Liver (tissue), 9 donors: ENCODE measurements around the gene RIMBP2. TPM values are rescaled to one million over a fixed set of nuclear protein-coding genes. Genes with fewer than 3 reads are reported as not detected.

ENCODE experiments used
- DNase-seq: peaks from one replicate; pipeline ENCODE4 v3.0.0-alpha.2; 2017; ENCODE audit warnings: low spot score
- H3K27ac ChIP-seq, 2 donors: one replicate each; pipeline ENCODE4 v1.7.0; 2013; ENCODE audit warnings: inconsistent platforms in 2 of 2, low read length in 2 of 2, control low read depth in 1 of 2, low read depth in 1 of 2, mild to moderate bottlenecking in 1 of 2
- H3K27me3 ChIP-seq, 4 donors: one replicate each; pipeline versions ENCODE4 v1.6.1 to v1.7.0; 2013; ENCODE audit warnings: low read length in 3 of 4, inconsistent platforms in 1 of 4, mild to moderate bottlenecking in 1 of 4, moderate library complexity in 1 of 4; ENCODE audit not compliant: control insufficient read depth in 4 of 4, insufficient read depth in 4 of 4
- H3K36me3 ChIP-seq, 4 donors: one replicate each; pipeline versions ENCODE4 v1.6.1 to v1.7.0; 2013; ENCODE audit warnings: low read length in 3 of 4, mild to moderate bottlenecking in 3 of 4, low read depth in 1 of 4, moderate library complexity in 1 of 4; ENCODE audit not compliant: control insufficient read depth in 4 of 4, insufficient read depth in 3 of 4
- H3K4me1 ChIP-seq, 4 donors: one replicate each; pipeline versions ENCODE4 v1.6.1 to v1.7.0; 2013; ENCODE audit warnings: low read length in 3 of 4, mild to moderate bottlenecking in 3 of 4, moderate library complexity in 1 of 4; ENCODE audit not compliant: control insufficient read depth in 4 of 4, insufficient read depth in 4 of 4
- H3K4me3 ChIP-seq, 3 donors: one replicate each; pipeline versions ENCODE4 v1.6.1 to v1.7.0; 2013; ENCODE audit warnings: low read length in 3 of 3, control low read depth in 1 of 3, low read depth in 1 of 3, mild to moderate bottlenecking in 1 of 3
- H3K9ac ChIP-seq, 2 donors: one replicate each; pipeline ENCODE4 v1.7.0; 2013; ENCODE audit warnings: low read length in 2 of 2, mild to moderate bottlenecking in 2 of 2, moderate library complexity in 2 of 2, control low read depth in 1 of 2, low read depth in 1 of 2
- H3K9me3 ChIP-seq, 4 donors: one replicate each; pipeline versions ENCODE4 v1.6.1 to v1.7.0; 2013; ENCODE audit warnings: low read length in 3 of 4; ENCODE audit not compliant: control insufficient read depth in 4 of 4
- FOXA1 ChIP-seq: IDR thresholded peaks from 2 replicates; pipeline ENCODE4 v1.6.1; 2016; ENCODE audit warnings: antibody characterized with exemption
- FOXA2 ChIP-seq: IDR thresholded peaks from 2 replicates; pipeline ENCODE4 v1.6.1; 2016; ENCODE audit warnings: antibody characterized with exemption
- GABPA ChIP-seq, 2 donors: IDR thresholded peaks in 1 of 2; conservative IDR thresholded peaks in 1 of 2; 2 replicates each; pipeline ENCODE4 v1.6.1; 2016; ENCODE audit warnings: antibody characterized with exemption in 2 of 2, mild to moderate bottlenecking in 1 of 2, moderate library complexity in 1 of 2
- HNF4A ChIP-seq, 2 donors: conservative IDR thresholded peaks; 2 replicates each; pipeline ENCODE4 v1.6.1; 2016; ENCODE audit warnings: antibody characterized with exemption in 2 of 2, mild to moderate bottlenecking in 2 of 2
- HNF4G ChIP-seq: IDR thresholded peaks from 2 replicates; pipeline ENCODE4 v1.6.1; 2016; ENCODE audit warnings: antibody characterized with exemption
- JUND ChIP-seq, 2 donors: IDR thresholded peaks; 2 replicates each; pipeline ENCODE4 v1.6.1; 2016; ENCODE audit warnings: antibody characterized with exemption in 2 of 2
- NR2F2 ChIP-seq: IDR thresholded peaks from 2 replicates; pipeline ENCODE4 v1.6.1; 2016; ENCODE audit warnings: antibody characterized with exemption
- RAD21 ChIP-seq, 2 donors: IDR thresholded peaks; 2 replicates each; pipeline ENCODE4 v1.6.1; 2016; ENCODE audit warnings: antibody characterized with exemption in 2 of 2, mild to moderate bottlenecking in 2 of 2
- REST ChIP-seq: IDR thresholded peaks from 2 replicates; pipeline ENCODE4 v1.6.1; 2016; ENCODE audit warnings: antibody characterized with exemption, mild to moderate bottlenecking
- RXRA ChIP-seq, 2 donors: IDR thresholded peaks; 2 replicates each; pipeline ENCODE4 v1.6.1; 2017 to 2018; ENCODE audit warnings: antibody characterized with exemption in 2 of 2, mild to moderate bottlenecking in 1 of 2
- SP1 ChIP-seq: IDR thresholded peaks from 2 replicates; pipeline ENCODE4 v1.6.1; 2018; ENCODE audit warnings: antibody characterized with exemption, mild to moderate bottlenecking
- TAF1 ChIP-seq: conservative IDR thresholded peaks from 2 replicates; pipeline ENCODE4 v1.6.1; 2016; ENCODE audit warnings: antibody characterized with exemption, mild to moderate bottlenecking
- YY1 ChIP-seq: IDR thresholded peaks from 2 replicates; pipeline ENCODE4 v1.6.1; 2016; ENCODE audit warnings: antibody characterized with exemption, mild to moderate bottlenecking
- ZBTB33 ChIP-seq: IDR thresholded peaks from 2 replicates; pipeline ENCODE4 v1.6.1; 2016; ENCODE audit warnings: antibody characterized with exemption
- WGBS: extraction: QIAGEN DNeasy Blood & Tissue Kit; methylation state at CpG from one replicate; pipeline ENCODE4 v1.1.7; 2013; 5-methylcytosine and 5-hydroxymethylcytosine counted together
- polyA plus RNA-seq, 2 donors: library from polyadenylated mRNA; stranded (reverse) in 1 of 2; unstranded in 1 of 2; fragments of 200-250 nt in 1 of 2; fragments of >200 nt in 1 of 2; fragmentation: Nextera tagmentation in 1 of 2; extraction: Ambion mirVana in 1 of 2; gene quantifications; one replicate each; pipeline versions ENCODE4 v1.2.1 to v1.2.3, GENCODE V29; 2013 to 2015
- total RNA-seq, 2 donors: library from RNA; depleted of rRNA; stranded (reverse); fragments of >200 nt; gene quantifications; one replicate each; pipeline ENCODE4 v1.2.3, GENCODE V29; 2014
- TF ChIP-seq, protein P1 (sequence below): fragments of 150-350 bp; IDR thresholded peaks from 2 replicates; pipeline ENCODE4 v1.5.1; 2017; ENCODE audit warnings: improper control_type of control experiment, low read depth, low read length; ENCODE audit not compliant: missing input control
- donor health status: healthy.
- donor health status: healthy.
- donor health status: healthy.
- donor health status: healthy.
- donor health status: healthy.

Gene RIMBP2
- total and polyA plus RNA-seq, 4 donors, result 0.01 to 0.17 (median 0.09) TPM; not detected in 1

DNA sequence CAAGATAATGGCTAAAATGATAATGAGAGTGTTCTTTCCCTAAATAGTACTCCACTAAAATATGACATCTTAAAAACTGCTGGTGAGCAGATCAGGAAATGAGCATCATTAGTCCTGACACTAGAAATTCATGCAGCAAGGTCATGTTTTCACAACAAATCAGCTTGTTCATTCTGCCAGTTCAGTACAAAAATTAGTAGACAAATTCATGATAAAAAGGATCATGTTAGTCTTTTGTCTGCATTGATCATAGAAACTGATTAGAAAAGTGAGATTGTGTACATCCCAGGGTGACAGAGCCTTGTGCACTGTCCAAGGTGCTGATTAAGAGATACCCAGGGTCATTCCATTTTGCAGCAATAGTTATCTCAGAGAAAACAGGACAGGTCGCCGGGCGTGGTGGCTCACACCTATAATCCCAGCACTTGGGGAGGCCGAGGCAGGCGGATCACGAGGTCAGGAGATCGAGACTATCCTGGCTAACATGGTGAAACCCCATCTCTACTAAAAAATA lies 163.6 kb downstream of the RIMBP2 start:
- Histone ChIP-seq H3K27ac (no peak overlapping the region), H3K27me3 (no peaks in the 10 kb centered on the region), H3K9ac (no peak overlapping the region), H3K9me3 (peaks cover 2 to 7% (median 4%) of the 10 kb centered on the region in 4 donors), H3K4me3 (no peak overlapping the region), H3K36me3 (no peaks in the 10 kb centered on the region), H3K4me1 (no peaks in the 10 kb centered on the region)
- TF ChIP-seq REST (peak; percentile 97), HNF4A (conservative IDR thresholded peaks at IDR 0.05) (no peak)
- 69% methylated on average over 7 of the region's 7 CpGs for WGBS
- DNase-seq, result no peak

- no peaks in the 10 kb centered on the region for H3K36me3 ChIP-seq
- no peak overlapping the region for H3K9ac ChIP-seq
- no peak overlapping the region for H3K4me3 ChIP-seq
- H3K4me1 ChIP-seq, result no peaks in the 10 kb centered on the region
- no peaks in the 10 kb centered on the region for H3K27me3 ChIP-seq
- TF ChIP-seq JUND (IDR thresholded peaks at IDR 0.05) (no peak), REST (no peak), SP1 (no peak), GABPA (IDR thresholded peaks at IDR 0.05 in 1 of 2, conservative IDR thresholded peaks at IDR 0.05 in 1 of 2) (no peak), FOXA1 (no peak), TAF1 (no peak), YY1 (no peak), HNF4A (conservative IDR thresholded peaks at IDR 0.05) (no peak), NR2F2 (no peak), RXRA (IDR thresholded peaks at IDR 0.05) (no peak), ZBTB33 (no peak), RAD21 (IDR thresholded peaks at IDR 0.05) (no peak), HNF4G (no peak), FOXA2 (no peak)
- TF ChIP-seq, protein P1, sequence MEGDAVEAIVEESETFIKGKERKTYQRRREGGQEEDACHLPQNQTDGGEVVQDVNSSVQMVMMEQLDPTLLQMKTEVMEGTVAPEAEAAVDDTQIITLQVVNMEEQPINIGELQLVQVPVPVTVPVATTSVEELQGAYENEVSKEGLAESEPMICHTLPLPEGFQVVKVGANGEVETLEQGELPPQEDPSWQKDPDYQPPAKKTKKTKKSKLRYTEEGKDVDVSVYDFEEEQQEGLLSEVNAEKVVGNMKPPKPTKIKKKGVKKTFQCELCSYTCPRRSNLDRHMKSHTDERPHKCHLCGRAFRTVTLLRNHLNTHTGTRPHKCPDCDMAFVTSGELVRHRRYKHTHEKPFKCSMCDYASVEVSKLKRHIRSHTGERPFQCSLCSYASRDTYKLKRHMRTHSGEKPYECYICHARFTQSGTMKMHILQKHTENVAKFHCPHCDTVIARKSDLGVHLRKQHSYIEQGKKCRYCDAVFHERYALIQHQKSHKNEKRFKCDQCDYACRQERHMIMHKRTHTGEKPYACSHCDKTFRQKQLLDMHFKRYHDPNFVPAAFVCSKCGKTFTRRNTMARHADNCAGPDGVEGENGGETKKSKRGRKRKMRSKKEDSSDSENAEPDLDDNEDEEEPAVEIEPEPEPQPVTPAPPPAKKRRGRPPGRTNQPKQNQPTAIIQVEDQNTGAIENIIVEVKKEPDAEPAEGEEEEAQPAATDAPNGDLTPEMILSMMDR, result no peak
- 67% methylated on average over 3 of the region's 3 CpGs for WGBS
- no peak overlapping the region for H3K27ac ChIP-seq
- H3K9me3 ChIP-seq, result peaks cover 2 to 7% (median 4%) of the 10 kb centered on the region in 4 donors
- DNase-seq, result no peak
These were observed 166.7 kb downstream of the RIMBP2 start for GRCh38 chr12:130549361-130549760.
